C4-2B (cell line): ENCODE measurements around the gene CYTH1.

ENCODE experiments used
- H3K27ac ChIP-seq: fragments of 450-650 bp; 2 replicates; pipeline ENCODE4 v1.5.1; 2017
- ZFX ChIP-seq: fragments of 450-650 bp; IDR thresholded peaks from 2 replicates; pipeline ENCODE4 v1.6.1; 2017
- TF ChIP-seq, protein P1 (sequence below): fragments of 450-650 bp; conservative IDR thresholded peaks from 2 replicates; pipeline ENCODE4 v1.5.1; 2017; ENCODE audit warnings: mild to moderate bottlenecking

CYTH1 gene

DNA sequence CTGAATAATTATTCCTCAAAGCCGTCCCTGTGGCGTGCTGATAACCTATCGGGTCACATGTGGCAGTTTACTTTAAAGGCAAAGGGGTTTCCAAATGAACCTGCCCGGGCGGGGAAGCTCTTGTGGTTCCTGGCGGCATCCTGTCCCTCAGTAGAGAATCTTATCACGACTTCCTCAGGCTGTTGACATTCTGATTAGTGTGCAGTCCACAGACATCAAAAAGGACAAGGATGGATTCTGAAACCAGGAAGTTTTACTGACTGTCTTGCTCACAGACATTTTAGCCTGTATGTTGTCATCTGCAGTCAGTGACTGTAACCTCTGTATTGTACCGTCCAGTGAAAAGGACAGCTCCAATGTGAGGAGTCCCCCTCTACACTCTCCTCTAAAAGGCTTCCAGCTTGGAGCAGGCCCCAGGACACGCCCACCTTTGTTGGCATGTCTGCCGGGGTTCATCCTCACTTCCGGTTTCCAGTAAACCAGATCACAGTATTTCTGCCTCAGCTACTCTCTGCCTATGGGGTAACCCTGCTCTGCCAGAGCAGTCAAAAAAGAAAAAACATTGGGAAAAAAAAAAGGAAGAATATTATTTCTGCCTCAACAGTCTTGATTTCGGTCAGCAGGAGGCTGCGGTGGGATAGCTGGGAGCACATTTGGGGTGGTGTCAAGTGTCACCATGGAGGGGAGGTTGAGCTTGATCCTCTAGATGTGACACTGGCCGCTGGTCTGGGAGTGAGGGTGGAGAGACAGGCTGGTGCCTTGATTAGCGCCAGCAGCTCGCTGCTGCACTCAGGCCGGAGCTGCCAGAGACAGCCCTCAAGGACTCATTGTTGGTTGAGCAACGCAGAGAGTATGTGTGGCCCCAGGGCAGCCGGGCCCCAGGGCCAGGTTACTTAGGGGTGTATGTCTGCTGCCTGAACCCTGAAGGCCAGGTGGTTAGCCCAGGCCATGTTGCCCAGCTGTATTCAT is 115.8 kb downstream of the CYTH1 start:
- no peak overlapping the region for H3K27ac ChIP-seq
- TF ChIP-seq, protein P1, sequence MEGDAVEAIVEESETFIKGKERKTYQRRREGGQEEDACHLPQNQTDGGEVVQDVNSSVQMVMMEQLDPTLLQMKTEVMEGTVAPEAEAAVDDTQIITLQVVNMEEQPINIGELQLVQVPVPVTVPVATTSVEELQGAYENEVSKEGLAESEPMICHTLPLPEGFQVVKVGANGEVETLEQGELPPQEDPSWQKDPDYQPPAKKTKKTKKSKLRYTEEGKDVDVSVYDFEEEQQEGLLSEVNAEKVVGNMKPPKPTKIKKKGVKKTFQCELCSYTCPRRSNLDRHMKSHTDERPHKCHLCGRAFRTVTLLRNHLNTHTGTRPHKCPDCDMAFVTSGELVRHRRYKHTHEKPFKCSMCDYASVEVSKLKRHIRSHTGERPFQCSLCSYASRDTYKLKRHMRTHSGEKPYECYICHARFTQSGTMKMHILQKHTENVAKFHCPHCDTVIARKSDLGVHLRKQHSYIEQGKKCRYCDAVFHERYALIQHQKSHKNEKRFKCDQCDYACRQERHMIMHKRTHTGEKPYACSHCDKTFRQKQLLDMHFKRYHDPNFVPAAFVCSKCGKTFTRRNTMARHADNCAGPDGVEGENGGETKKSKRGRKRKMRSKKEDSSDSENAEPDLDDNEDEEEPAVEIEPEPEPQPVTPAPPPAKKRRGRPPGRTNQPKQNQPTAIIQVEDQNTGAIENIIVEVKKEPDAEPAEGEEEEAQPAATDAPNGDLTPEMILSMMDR, result no peak
- no peak for TF ChIP-seq ZFX

DNA sequence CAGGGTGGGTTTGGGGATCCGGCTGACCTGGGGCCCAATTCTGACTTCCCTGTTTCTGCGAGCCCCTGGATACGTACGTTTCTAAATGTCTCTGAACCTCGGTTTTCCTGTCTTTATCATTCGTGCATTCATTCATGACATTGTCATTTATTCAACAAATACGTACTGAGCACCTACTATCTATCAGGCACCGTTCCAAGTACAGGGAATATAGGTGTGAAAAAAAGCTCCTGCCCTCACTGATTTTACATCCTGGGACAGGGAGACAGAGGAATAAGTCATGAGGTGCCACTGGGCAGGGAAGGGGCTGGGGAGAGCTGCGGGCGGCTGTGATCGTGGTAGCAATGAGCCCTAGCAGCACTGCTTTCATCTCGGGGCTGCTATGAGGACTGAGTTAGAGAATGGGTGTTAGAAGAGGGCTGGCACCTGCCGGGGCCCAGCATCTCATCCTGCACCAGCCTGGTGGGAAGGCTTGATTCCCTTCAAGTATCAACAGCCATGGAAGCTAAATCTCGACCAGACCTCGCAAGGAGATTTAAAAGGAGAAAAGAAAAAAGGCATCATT is 116.6 kb downstream of the CYTH1 start:
- TF ChIP-seq, protein P1, result no peak
- TF ChIP-seq ZFX, result no peak
- H3K27ac ChIP-seq, result no peak overlapping the region

DNA sequence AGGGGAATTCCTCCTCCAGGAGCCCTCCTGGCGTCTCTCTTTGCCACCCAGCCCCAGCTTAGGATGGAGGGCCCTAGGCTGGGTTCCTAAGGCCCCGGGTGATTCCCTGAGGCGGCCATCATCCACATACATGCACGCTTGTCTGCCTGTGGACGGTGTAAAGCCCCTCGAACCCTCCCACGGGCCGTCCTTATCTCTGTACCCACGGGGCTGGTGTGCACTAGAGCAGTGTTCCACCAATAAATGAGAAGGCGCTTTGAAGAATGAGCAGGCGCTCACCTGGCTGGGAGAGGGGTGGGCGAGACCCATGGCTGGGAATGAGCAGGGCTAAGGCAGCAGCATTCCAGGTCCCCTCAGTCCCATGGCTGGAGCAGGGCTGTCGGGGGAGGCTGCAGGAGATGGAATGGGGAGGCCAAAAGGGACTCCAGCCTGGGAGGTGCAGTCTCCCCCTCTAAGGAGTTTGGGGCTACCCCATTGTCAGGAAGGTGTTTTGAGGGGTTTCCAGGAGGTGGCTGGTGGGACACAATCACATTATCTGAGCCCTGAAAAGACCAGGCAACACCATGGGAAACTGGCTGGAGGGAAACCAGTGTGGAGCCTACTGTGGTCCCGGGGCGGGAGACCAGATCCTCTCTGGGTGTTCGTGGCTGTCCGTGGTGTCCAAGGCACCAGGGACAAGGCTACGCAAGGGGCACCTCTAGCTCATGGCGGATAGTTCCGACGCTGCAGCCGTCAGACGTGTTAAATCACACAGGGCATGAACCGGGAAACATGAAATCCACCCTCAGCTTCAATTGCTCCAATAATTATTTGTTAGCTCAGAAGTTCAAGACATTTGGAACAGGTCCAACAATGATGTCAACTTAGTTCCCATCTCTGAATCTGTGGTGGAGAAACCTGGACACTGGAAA is 117.3 kb downstream of the CYTH1 start:
- H3K27ac ChIP-seq, result no peak overlapping the region
- no peak for TF ChIP-seq ZFX
- TF ChIP-seq, protein P1, result no peak

DNA sequence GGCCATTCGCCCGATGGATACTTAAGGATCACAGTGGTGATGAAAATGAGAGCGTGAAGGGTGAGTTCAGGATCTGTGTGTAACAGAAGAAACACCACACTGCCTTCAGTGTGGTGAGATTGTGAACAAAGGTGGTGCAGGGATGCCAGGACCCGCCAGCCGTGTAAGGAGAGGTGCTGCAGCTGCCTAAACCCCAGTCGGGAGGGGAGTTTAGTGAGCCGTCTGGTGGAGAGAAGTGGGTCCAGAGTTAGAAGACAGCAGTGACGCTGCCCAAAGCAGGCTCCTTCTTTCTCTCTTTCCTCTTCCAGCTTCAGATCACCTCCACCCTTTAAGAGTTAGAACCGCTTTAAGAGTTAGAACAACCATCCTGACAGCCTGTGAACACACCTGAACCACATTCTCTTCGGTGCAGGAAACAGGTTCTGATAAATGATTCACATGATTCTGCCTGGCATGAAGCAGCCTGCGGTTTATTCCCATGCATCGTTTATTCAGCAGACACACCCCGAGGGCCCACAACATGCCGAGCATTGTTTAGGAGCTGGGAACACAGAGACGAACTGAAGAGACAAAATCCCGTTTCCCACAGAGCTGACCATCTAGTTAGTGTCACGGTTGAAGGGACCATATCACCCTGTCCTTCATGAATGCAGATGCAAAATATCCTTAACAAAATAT is 120.8 kb downstream of the CYTH1 start:
- no peak overlapping the region for H3K27ac ChIP-seq
- no peak for TF ChIP-seq ZFX
- TF ChIP-seq, protein P1, result no peak

DNA sequence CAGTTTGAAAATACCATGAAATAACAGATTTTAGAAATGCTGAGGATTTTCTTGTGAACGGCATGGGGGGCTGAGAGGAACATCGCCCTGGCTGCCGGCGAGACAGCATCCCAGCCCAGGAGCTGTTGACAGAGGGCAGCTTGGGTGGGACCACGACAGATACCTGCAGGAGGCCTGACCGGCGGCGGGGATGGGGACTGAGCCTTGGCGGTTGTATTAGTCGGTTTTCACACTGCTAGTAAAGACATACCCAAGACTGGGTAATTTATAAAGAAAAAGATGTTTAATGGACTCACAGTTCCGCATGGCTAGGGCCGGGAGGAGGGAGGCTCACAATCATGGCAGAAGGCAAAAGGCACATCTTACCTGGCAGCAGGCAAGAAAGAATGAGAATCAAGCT is 122.5 kb downstream of the CYTH1 start:
- TF ChIP-seq, protein P1, result no peak
- no peak for TF ChIP-seq ZFX
- no peak overlapping the region for H3K27ac ChIP-seq

DNA sequence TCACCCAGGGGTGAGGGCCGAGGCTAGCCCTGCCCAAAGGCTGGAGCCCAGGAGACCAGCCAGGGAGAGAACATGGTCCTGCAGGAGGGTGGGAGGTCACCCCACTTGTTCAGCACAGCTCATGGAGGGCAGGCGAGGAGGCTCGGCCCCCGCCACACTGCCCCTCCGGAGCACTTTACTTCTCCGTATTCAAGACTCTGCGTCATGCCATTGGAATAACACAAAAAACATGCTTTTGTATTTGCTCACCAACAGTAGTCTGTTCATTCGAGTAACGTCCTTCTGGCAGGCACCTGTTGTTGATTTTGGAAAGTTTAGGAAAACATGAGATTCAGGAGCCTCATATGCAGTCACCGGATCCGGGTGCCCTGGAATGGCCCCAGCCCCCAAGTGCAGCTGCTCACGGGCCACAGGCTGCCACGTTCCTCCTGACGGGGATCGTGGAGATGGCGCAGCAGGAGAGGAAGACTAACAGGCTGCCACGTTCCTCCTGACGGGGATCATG is 123.7 kb downstream of the CYTH1 start:
- no peak overlapping the region for H3K27ac ChIP-seq
- TF ChIP-seq, protein P1, result no peak
- no peak for TF ChIP-seq ZFX
